NCI-H748 (cell line): ENCODE data around the gene FERD3L.

Experiments used
- DNase-seq: peaks from one replicate; lab custom pipeline; 2025; ENCODE audit not compliant: unreplicated experiment; lab: John Stamatoyannopoulos, UW

Gene FERD3L

GRCh38 chr7:19101472-19101871, 43.7 kb downstream of the FERD3L start:
- DNase-seq: no peak

GRCh38 chr7:19099924-19100323, 45.3 kb downstream of the FERD3L start:
- DNase-seq: no peak

- no peak for DNase-seq
These were observed 46.0 kb downstream of the FERD3L start for GRCh38 chr7:19099194-19099593.

DNA sequence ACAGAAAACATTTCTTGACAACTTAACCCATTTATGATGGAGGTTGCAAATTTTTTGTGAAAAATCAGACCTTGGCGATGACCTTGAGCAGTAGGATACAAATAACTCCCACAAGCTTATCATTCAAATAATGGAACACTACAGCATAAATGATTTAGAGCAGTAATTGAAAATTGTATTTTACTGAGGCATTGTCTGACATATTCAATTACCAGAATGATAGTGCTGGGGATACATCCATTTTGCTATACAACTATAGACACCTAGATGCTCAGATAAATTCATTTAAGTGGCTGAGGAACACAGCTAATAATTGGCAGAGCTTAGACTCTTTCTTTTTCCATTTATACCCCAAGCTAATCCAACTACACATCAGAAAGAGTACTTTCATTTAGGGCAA, 46.7 kb downstream of the FERD3L start:
- DNase-seq: no peak

DNA sequence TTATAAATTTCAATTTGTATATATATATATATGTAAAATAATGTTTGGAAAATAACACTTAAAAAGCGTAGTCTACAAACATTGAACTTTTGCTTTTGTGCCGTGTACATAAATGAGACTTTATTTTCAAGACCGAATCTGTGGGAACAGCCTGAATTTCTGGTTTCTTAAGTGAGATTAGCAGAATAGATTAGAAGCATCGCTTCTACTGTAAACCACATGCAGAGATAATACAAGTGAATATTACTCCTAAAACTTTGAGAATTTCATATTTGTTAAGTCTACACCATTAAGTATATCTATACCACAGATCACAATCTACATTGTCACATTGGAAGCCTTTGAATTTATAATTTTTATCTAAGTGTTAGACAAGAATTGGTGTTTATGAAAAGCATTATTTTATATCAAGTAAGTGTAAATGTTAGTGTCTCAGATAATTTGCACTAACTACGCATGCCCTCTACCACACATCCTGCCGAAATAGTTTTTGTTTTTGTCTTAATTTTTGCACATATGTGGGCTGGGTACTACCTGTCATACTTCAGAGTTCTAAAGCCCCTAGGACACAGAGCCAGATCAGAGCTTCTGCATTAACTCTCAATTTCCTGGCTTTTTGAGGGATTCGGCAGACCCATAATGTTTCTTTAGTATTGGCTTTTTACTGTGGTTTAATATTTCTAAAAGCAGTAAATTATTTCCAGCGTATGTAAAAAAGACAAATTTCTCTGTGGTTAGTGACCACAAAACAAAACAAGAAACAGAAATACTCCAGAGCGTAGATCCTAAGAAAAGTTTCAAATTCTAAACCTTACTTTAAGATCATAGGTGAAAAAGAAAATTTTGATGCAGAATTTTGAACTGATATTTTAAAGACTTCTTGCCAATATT, 47.8 kb downstream of the FERD3L start:
- no peak for DNase-seq

DNA sequence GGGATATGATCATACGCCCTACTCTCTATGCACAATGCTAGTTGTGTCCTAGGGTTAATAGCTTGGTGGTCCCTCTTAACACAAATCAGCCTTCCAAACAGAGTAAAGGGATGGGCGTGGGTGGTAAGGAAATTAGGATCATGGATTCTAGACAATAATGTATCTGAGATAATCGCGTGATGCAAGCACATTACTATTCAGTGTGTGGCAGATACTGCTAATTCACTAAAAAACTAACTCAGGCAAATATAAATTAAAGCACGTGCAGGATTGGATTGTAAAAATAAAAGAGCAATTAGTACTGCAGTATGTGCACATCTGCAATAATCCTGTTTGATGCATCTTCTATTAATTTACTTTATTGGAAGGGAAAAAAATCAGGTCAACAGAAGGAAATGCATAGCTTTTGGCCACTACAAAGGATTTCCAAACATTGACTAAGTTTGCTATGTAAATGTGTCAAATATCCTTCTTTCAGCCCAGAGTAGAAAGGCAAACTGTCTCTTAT, 49.8 kb downstream of the FERD3L start:
- no peak for DNase-seq
